RWPE2 (cell line): ENCODE results near the gene SPOCK2.

Experiments used
- ATAC-seq: fragments of 200-7000 bp; cut with Tn5 transposase; 3 replicates; pipeline ENCODE4 v1.9.1; 2021; ENCODE audit warnings: low read depth
- DNase-seq: peaks from one replicate; pipeline ENCODE4 v3.0.0-alpha.2; 2020; ENCODE audit warnings: low spot score
- H3K27ac ChIP-seq: fragments of 450-650 bp; 2 replicates; pipeline ENCODE4 v1.5.1; 2017; ENCODE audit warnings: mild to moderate bottlenecking; ENCODE audit not compliant: poor library complexity, severe bottlenecking
- H3K27me3 ChIP-seq: fragments of 250-450 bp; sonication (Bioruptor Pico); 2 replicates; pipeline ENCODE4 v1.5.1; 2021; ENCODE audit warnings: mild to moderate bottlenecking, moderate library complexity; ENCODE audit not compliant: insufficient read depth, poor library complexity, severe bottlenecking
- H3K36me3 ChIP-seq: fragments of 250-450 bp; sonication (Bioruptor Pico); 2 replicates; pipeline ENCODE4 v1.5.1; 2020; ENCODE audit warnings: low read depth, mild to moderate bottlenecking, moderate library complexity
- H3K4me1 ChIP-seq: fragments of 250-450 bp; sonication (Bioruptor Pico); 2 replicates; pipeline ENCODE4 v1.5.1; 2021; ENCODE audit warnings: mild to moderate bottlenecking, moderate library complexity; ENCODE audit not compliant: insufficient read depth, poor library complexity, severe bottlenecking
- H3K4me3 ChIP-seq: fragments of 250-450 bp; sonication (Bioruptor Pico); 2 replicates; pipeline ENCODE4 v1.5.1; 2021; ENCODE audit warnings: mild to moderate bottlenecking, moderate library complexity; ENCODE audit not compliant: severe bottlenecking
- H3K9me3 ChIP-seq: fragments of 250-450 bp; sonication (Bioruptor Pico); 2 replicates; pipeline ENCODE4 v1.5.1; 2021; ENCODE audit warnings: mild to moderate bottlenecking, moderate library complexity; ENCODE audit not compliant: severe bottlenecking
- TF ChIP-seq, protein P1 (sequence below): fragments of 450-650 bp; IDR thresholded peaks from one replicate; pipeline ENCODE4 v1.5.1; 2017; ENCODE audit warnings: mild to moderate bottlenecking, moderate library complexity; ENCODE audit not compliant: poor library complexity, severe bottlenecking

The SPOCK2 gene

DNA sequence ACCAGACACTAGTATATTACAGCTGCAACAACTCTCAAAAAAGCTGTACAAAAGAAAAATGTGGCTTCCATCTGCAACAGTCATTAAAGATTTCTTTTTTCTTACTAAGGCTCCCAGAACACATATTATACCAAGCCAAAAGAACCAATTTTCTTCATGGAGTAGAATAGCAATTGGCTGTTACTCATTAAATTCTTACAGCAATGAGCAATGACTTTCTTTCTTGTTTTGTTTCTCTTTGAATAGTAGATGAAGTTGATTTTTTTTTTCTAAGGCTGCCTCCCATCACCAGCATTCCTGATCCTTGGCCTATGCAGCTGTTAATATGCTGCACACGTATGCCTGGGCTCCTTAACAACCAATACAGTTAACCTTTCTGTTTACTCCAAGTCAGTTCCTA, 36.6 kb upstream of the SPOCK2 start:
- Histone ChIP-seq H3K4me1 (no peaks in the 10 kb centered on the region), H3K36me3 (peaks cover 9% of the 10 kb centered on the region), H3K27ac (no peak overlapping the region), H3K27me3 (no peaks in the 10 kb centered on the region), H3K9me3 (no peaks in the 10 kb centered on the region), H3K4me3 (no peak overlapping the region)
- DNase-seq (no peak), ATAC-seq (no peak)
- TF ChIP-seq, protein P1, sequence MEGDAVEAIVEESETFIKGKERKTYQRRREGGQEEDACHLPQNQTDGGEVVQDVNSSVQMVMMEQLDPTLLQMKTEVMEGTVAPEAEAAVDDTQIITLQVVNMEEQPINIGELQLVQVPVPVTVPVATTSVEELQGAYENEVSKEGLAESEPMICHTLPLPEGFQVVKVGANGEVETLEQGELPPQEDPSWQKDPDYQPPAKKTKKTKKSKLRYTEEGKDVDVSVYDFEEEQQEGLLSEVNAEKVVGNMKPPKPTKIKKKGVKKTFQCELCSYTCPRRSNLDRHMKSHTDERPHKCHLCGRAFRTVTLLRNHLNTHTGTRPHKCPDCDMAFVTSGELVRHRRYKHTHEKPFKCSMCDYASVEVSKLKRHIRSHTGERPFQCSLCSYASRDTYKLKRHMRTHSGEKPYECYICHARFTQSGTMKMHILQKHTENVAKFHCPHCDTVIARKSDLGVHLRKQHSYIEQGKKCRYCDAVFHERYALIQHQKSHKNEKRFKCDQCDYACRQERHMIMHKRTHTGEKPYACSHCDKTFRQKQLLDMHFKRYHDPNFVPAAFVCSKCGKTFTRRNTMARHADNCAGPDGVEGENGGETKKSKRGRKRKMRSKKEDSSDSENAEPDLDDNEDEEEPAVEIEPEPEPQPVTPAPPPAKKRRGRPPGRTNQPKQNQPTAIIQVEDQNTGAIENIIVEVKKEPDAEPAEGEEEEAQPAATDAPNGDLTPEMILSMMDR = no peak

DNA sequence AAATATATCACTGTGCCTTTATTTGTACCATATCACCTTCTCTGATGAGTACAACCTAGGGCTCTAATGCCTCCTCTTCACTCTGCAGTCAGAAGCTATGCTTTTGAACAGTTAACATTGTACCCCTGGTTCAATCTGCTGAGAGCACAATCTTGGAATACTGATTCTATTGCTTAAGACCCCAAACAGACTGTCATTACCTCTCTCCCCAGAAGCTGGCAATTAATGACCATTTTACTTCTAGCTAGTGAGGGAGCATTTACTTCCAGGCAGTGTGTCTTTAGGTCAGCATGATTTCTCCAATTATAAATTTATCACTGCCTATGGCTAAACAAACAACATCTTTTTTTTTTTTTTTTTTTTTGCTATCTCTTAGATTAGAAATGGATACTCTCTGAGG, 36.0 kb upstream of the SPOCK2 start:
- H3K27me3 ChIP-seq = no peaks in the 10 kb centered on the region
- H3K9me3 ChIP-seq = no peaks in the 10 kb centered on the region
- H3K36me3 ChIP-seq = peaks cover 9% of the 10 kb centered on the region
- no peaks in the 10 kb centered on the region for H3K4me1 ChIP-seq
- H3K4me3 ChIP-seq = no peak overlapping the region
- DNase-seq (no peak), ATAC-seq (no peak)
- H3K27ac ChIP-seq = no peak overlapping the region
- TF ChIP-seq, protein P1 = no peak

DNA sequence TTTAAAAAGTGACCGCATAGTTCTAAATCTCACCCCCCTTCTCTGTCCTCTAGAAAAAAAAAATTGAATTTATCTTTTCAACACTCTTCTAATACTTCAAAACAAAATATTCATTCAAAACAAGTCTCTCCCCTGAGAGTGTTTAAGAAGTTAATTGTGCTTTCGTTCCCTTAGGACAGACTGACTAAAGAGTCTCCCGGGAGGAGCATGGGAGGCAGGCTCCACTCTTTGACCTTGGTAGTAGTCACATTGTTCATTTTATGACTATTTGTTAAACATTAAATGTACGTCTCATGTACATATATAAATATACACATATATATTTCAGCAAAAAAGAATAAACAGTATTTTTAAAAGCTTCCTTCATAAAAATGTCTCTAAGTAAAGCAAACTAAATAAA, 35.3 kb upstream of the SPOCK2 start:
- H3K9me3 ChIP-seq = no peaks in the 10 kb centered on the region
- peaks cover 9% of the 10 kb centered on the region for H3K36me3 ChIP-seq
- no peak overlapping the region for H3K4me3 ChIP-seq
- TF ChIP-seq, protein P1 = no peak
- H3K27ac ChIP-seq = no peak overlapping the region
- H3K4me1 ChIP-seq = no peaks in the 10 kb centered on the region
- no peak for DNase-seq
- no peak for ATAC-seq
- no peaks in the 10 kb centered on the region for H3K27me3 ChIP-seq

DNA sequence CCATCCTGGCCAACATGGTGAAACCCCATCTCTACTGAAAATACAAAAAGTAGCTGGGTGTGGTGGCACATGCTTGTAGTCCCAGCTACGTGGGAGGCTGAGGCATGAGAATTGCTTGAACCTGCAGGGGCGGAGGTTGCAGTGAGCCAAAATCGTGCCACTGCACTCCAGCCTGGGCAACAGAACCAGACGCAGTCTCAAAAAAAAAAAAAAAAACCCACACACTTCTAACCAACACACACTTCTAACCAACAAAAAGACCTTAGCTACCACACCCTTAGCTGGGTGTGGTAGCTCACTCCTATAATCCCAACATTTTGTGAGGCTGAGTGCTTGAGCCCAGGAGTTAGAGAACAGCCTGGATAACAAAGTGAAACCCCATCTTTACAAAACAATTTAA, 33.9 kb upstream of the SPOCK2 start:
- H3K9me3 ChIP-seq = no peaks in the 10 kb centered on the region
- ATAC-seq (no peak), DNase-seq (no peak)
- H3K4me1 ChIP-seq = no peaks in the 10 kb centered on the region
- H3K27me3 ChIP-seq = no peaks in the 10 kb centered on the region
- peaks cover 12% of the 10 kb centered on the region; the same call in 1 of the 2 replicates for H3K36me3 ChIP-seq
- no peak overlapping the region for H3K27ac ChIP-seq
- TF ChIP-seq, protein P1 = no peak
- H3K4me3 ChIP-seq = no peak overlapping the region

DNA sequence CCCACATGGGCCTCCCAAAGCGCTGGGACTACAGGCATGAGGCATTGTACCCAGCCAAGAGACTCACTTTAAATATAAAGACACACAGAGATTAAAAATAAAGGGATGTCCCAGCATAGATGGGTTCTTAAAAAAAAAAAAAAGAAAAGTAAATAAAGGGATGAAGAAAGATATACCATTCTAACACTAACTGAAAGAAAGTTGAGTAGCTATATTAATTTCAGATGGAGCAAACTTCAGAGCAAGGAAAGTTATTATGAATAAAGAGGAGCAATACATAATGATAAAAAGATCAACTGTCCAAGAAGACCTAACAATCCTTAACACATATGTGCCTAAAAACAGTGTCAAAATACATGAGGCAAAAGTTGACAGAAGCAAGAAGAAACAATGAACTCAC, 33.0 kb upstream of the SPOCK2 start:
- DNase-seq (no peak), ATAC-seq (no peak)
- Histone ChIP-seq H3K4me1 (no peaks in the 10 kb centered on the region), H3K36me3 (peaks cover 12% of the 10 kb centered on the region; the same call in 1 of the 2 replicates), H3K27ac (no peak overlapping the region), H3K27me3 (no peaks in the 10 kb centered on the region), H3K4me3 (no peak overlapping the region), H3K9me3 (no peaks in the 10 kb centered on the region)
- TF ChIP-seq, protein P1 = no peak
